GM19395 (cell line): ENCODE measurements around the gene SLAIN1.
"Not testable (repeated sequence)": the region's sequence is repeated elsewhere in the genome, so short reads cannot be mapped to it uniquely, and the experiment has no call there.

Experiments
- ATAC-seq: cut with Tn5 transposase; IDR thresholded peaks from one replicate; pipeline ENCODE4 v1.9.1; 2021; ENCODE audit warnings: mild to moderate bottlenecking, moderate library complexity; ENCODE audit not compliant: unreplicated experiment

Gene SLAIN1

DNA sequence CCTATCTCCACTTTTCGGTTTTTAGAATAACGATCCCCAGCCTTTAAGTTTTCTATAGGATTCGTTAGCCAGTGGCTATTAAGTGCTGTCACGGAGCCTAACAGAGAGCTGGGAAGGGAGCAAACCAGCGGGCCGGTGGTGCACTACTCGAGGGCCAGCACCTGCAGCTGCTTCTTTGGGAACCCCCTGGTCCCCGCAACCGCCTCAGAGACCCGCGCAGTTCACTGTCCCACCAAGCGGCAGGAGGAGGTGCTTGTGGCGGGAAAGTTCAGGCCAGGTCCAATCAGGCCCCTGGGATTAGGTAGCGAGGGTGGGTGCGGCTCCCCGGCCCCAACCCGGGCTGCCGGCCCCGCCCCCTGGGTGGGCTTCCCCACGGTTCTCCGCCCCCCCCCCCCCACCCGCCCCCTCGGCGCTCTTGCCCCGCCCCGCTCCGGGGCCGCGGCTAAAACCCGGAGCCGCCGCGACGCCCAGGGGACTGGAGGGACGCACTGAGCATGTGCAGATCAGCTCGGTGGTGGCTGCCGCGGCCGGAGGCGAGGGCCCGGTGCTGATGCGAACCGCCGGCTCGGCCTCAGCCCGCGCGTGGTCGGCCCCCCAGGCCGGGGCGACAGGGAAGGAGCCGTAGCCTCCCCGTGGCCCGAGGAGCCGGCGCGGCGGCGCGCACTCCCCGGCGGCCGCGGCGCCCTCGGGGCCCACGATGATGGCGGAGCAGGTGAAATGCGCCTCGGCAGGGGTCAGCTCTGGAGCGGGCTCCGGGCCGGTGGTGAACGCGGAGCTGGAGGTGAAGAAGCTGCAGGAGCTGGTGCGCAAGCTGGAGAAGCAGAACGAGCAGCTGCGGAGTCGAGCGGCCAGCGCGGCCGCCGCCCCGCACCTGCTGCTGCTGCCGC, at the start of gene SLAIN1:
SLAIN1 (plus strand) TSS at position 471 of the 887 bp plus-strand sequence; CDS start at position 698, 227 bp downstream.
- peak; percentile 69 for ATAC-seq

DNA sequence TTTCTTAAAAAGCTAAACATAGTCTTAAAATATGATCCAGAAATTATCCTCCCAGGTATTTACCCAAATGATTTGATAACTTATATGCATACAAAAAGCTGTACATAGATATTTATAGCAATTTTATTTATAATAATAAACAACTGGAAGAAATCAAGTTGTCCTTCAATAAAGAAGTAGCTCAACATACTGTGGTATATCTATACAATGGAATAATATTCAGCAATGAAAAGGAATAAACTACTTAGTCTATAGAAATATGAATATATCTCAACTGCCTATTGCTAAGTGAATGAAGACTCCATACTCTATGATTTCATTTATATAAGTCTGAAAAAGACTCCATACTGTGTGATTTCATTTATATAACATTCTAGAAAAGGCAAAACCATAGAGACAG, 47.1 kb upstream of the SLAIN1 start:
- no peak for ATAC-seq

DNA sequence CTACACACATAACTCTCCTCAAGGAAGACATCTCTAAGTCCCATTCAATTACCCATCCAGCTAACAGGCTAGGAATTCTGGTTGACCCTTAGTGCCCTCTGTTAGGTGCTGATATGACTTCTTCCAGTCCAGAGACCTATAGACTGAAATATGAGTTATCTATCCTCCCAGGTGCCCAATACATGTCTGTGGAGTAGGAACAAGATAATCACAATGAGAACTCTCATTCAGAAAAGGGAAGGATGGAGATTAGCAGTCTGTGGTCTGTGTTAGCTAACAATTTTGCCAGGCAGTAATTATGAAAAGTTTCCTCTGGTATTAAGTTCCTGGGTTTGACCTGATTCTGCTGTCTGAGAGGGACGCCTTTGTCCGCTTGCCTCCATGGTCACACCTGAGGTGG, 44.2 kb upstream of the SLAIN1 start:
- no peak for ATAC-seq

DNA sequence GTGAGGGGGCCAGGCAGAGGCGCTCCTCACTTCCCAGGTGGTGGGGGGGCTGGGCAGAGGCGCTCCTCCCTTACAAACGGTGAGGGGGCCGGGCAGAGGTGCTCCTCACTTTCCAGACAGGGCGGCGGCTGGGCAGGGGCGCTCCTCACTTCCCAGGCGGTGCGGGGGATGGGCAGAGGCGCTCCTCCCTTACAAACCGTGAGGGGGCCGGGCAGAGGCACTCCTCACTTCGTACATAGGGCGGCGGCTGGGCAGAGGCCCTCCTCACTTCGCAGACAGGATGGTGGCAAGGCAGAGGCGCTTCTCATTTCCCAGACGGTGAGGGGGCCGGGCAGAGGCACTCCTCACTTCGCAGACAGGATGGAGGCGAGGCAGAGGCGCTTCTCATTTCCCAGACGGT, 37.5 kb upstream of the SLAIN1 start:
- not testable (repeated sequence) for ATAC-seq

DNA sequence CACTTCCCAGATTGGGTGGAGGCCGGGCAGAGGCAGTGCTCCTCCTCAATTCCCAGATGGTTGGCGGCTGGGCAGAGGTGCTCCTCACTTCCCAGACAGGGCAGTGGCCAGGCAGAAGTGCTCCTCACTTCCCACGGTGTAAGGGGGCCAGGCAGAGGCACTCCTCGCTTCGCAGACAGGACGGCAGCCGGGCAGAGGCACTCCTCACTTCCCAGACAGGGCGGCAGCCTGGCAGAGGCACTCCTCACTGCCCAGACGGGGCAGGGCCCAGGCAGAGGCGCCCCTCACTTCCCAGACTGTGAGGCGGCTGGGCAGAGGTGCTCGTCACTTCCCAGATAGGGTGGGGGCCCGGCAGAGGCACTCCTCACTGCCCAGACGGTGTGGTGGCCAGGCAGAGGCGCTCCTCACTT, 36.6 kb upstream of the SLAIN1 start:
- ATAC-seq = no peak

DNA sequence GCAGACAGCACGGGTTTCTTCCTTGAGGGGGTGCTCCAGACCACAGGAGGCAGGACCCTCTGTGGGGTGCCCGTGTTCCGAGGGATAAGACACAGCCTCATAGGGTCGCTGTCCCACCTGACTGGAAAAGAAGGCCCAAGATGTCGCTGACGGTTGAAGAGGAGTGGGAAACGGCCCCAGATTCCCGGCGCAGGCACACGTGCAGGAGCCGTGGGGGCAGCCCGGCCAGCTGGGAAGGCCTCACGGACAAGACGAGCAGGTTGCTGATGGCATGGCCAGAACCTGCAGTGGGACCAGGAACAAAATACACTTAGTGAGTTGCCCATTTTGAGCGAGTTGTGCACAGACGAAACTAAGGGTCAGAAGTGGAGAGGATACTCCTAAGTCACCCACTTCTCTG, 35.2 kb upstream of the SLAIN1 start:
- ATAC-seq = not testable (repeated sequence)

DNA sequence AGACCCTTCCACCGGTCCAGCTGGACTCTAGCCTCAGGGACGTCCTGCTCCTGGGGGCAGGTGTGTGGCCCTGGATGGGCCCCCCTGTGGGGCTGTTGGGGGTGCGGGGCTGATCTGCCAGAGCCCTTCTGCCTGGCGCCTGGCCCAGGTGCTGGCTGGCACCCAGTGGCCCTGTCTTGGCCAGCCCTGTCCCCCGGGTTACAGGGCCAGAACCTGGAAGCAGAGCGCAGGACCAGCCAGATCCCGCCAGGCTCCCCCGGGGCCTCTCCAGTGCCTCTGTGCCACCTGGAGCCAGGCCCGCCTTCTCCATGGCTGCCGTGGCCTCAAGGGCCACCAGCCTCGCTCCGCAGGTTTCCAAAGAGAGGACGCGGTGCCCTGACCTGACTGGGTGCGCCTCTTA, 34.7 kb upstream of the SLAIN1 start:
- ATAC-seq = not testable (repeated sequence)

DNA sequence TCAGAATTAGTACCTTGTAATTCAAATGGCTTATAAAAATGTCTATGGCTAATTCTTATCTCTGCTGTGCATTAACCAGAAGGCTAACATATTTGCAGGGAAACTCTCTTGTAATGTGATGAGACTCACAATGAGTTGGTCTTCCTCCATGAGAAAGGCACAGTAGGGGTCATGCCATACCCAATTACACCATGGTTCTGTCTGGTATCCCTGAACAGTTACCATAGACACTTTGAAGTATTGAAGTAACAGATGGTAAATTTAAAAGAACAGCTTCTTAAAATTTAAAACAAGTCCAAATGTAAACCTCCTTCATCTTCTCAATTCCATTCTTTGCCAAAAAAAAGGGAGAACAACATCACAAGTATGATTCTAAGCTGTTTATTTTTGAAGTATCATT, 22.6 kb upstream of the SLAIN1 start:
- ATAC-seq = no peak

DNA sequence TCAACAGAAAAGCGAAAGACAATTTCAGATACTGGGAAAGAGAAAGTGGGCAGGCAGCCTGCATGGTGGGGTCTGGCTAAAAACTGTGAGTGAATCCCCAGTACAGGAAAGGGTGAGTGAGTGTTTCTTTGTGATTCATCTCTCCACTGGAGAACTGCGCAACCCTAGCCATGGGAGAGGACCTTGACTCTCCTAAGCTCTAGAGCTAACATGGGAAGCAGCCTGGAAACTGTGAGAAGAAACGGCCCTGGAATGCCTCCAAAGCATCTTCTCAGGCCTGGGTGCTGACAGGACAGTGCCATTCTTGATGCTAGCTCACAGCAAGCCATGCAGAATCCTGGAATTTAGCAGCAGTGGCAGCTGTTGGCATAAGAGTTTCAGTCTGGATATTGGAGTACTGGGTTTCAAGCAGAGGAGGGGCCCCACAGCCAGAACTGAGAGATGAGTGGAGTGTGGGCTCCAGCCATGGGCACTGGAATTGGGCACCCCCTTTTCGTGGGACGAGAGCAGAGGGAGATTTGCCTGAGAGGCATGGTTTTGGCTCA, 18.7 kb upstream of the SLAIN1 start:
- ATAC-seq = no peak

DNA sequence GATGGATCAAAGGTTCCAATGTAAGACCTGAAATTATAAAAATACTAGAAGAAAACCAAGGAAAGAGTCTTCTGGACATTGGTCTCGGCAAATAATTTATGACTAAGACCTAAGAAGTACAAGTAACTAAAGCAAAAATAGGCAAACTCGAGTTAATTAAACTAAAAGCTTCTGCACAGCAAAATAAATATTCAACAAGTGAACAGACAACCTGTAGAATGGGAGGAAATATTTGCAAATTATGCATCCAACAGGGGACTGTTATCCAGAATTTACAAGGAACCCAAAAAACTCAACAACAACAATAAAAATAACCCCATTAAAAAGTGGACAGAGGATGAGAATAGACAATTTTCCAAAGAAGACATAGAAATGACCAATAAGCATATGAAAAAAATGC, 9.7 kb upstream of the SLAIN1 start:
- no peak for ATAC-seq

DNA sequence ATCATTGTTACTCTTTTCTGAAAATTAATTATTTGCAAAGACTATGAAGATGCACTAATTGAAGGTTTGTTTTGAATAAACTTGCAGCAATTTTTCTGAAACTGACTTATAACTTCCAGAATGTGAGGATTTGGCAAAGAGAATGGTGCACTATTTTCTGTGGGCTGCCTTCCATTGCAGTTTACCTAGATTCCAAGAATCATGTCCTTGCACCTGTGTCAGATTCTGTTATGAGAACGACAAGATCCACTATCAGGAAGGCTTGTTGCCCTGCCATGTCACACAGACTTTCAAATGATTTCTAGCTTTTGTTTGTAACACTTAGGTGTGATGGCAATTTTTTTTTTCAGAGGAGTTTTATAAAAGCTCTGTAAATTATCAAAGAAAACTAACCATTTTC, 5.6 kb upstream of the SLAIN1 start:
- no peak for ATAC-seq

DNA sequence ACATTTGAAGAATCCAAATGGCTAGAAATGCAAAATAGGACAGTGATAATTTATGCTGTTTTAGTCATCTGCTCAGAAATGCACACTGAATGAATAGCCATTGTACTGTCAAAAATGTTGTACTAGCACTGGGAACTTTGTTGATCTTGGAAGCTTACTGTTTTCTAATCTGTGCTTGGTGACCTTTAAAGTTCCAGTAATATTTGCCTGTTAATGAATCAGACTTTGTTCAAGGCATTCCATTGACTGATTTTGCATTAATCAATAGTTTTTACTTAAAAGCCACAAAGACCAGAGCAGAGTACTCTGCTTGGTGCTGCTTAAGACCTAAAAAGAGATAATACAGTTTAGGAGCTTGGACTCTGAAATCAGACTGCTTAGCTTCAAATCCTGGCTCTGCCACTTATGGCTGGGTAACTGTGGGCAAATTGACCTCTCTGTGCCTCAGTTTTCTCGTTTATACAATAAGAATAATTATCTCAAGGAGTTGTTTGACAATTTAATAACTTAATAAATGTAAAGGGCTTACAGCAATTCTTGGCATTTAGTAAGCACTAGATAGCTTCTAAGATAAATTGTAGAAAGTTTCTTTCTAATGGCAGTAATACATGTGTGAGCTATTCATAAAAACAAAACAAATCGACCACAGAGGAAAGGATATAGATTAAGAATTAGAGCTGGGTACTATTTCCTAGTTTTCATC, 4.6 kb upstream of the SLAIN1 start:
- no peak for ATAC-seq

DNA sequence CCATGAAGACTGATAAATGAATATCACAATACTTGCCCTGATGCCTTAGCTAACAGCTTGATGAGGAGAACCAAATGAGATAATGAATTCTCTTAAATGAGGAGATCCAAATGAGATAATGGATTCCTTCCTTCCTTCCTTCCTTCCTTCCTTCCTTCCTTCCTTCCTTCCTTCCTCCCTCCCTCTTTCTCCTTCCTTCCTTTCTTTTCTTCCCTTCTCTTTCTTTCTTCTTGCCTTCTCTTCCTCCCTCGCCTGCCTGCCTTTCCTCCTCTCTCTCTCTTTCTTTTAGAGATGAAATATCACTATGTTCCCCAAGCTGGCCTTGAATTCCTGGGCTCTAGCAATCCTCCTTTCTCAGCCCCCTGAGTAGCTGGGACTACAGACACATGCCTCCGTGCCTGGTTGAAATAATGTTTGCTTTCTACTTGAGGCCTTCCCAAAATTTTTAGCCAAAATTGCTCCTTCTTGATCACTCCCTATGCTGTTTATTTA, 4.0 kb upstream of the SLAIN1 start:
- no peak for ATAC-seq

DNA sequence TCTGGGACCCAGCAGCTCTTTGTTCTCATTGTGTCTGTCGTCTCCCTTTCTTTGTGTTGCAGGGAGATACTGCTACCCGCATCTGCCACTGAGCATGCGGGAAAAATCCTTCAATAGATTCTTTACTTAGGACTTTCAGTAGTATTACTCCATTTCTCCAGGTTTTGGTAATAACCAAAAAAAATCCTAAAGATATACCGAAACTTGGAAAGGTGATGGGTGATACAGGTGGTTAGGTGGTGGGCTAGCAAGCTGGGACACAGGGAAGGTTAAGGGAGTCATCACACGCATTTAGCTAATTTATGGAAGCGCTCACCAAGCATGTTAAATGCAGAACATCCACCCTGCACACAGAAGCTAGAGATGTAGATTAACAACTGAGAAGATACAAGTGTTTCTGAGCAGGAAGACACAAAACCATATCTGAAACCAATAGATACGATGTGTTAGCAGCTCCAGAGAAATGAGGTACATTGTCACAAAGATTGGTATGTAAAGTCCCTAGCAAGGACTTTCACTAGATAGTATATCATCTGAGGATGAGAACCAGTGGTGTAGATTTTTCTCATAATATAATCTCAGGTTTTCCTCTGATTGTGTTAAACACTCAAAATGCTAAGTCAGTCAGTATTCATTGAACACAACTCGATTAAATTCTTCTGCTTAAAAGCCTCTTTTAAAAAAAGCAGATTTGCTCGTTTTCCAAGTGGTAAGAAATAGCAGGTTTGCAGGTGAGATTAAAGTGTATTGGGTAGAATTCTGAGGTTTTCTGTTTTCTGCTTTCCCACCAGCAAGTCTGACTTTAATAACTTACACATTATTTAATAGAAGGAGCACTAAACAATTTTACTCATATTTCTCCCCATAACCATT, 1.2 kb upstream of the SLAIN1 start:
- peak; percentile 10 for ATAC-seq

DNA sequence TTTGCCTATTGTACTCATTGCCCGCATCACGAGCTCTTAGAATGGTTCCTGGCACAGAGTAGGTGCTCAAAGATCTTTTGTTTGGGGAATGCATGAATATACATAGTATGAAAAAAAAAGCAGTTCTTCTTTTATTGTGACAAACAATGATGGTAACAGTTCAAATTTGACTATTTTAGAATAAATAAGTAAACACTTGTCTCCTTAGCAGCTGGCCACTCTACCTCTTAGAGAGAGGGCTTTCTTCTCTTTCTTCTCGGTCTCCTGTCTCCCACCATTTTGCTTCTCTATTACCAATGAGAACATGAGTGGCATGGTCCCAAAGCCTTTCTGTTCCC, 639 bp upstream of the SLAIN1 start:
- ATAC-seq = peak; percentile 9

DNA sequence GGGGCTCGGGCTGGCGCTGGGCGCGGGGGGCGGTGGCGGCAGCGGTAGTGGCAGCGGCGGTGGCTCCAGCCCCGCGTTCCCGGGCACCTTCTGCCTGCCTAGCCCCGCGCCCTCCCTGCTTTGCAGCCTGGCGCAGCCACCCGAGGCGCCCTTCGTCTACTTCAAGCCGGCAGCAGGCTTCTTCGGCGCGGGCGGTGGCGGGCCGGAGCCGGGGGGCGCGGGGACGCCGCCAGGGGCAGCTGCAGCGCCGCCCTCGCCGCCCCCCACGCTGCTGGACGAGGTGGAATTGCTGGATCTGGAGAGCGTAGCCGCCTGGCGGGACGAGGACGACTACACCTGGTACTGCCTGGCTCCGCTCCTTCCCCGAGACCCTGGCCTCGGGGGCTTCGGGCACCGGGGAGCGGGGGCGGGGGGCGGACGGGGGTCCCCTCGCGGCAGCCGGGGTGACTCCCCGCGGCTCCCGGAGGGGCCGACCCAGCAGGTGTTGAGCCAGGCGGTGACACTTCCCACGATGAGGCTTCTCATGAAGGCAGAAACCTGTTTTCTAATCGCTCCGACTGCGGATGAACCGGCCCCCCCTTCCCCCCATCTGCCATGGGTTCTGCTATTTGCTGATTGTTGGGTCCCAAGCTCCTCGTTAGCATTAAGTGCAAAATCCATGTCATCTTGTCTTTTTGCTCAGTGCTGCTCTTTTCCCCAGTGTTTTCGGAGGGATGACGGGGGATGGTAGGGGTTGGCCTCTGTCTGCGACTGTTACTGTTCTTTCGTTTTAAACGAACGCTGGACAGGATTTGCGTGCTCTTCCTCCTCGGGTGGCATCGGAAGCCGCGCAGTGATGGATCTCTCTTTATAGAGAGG, 943 bp downstream of the SLAIN1 start:
- ATAC-seq = peak; percentile 27

DNA sequence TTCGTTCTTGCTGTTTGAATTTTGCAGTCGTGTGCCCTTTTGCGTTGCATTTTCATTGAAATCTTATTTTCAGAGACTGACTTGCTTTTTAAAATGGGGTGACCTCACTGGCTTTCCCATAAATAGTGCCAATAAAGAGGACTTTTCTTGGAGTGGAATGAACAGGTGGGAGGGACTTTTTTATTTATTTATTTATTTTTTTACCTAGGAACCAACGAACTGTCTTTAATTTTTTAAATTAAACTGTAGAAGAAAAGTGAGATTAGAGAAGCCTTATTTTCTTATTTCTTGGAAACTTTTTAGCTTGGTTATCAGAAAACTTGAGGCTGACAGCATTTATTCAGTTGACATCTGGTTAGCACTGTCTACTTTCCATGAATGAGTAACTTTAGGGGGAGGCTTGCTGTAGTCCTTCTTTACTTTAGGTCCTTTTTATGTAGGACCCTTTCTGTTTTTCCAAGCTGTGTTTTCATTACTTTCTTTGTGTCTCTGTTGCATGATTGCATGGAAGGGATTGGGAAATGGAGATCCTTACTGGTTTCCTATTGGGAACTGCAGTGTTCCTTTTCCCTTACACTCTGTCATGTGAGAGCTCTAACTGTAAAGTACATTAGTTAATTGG, 1.7 kb downstream of the SLAIN1 start:
- no peak for ATAC-seq

DNA sequence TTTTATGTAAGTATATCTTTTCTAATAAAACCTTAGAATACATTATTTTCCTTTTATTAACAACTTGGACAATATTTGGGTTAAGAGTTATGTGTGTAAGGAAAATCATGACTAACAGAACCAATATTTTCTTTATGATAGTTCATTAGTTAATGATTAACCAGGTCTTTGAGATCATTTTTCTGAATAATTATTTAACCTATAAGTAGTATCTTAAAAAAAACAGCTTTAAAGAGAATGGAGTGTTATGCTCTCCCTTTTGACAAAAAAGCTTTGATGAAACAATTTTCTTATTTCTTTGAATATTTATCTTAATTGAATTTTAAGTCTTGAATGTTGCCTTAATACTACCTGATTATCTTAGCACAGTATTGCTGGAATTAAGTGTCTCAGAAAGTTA, 3.8 kb downstream of the SLAIN1 start:
- no peak for ATAC-seq

DNA sequence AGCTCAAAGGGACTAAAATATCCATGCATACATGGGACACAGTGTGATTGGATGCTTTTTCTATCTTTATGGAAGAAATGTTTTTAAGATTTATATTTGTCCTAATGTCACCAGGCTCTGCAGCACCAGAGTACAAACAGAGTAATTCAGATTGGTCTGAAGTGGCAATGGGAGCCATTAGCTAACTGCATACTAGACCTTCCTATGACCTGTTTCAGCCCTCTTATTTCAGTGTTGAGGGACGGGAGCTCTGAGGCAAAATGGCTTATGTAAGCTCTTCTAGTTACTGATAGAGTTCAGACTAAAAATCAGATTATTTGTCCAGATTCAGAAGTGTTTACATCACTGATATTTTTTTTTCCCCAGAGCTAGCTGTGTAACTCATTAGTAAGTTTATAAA, 4.9 kb downstream of the SLAIN1 start:
- no peak for ATAC-seq

DNA sequence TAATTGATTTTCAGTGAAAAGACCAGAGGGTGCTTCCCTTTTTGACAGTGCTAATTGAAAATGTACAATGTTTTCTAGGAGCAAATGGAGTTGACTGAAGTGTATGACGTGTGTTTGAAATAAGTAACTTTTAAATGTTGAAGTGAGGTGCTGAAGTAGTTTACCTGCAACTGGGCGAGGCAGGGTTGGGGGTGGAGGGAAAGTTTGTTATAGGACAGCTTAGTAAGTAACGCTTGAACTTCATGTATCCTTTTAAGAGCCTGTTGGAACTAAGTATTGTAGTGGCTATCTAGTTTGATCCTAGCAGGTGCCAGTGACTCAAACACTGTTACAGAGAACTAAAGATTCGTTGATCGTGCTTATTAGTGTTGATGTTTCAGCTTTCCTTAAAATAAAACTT, 5.9 kb downstream of the SLAIN1 start:
- ATAC-seq = no peak
